GM19468 (cell line): ENCODE results near the gene LPP.

ENCODE experiments used
- ATAC-seq: cut with Tn5 transposase; IDR thresholded peaks from one replicate; pipeline ENCODE4 v1.9.1; 2021; ENCODE audit warnings: mild to moderate bottlenecking, moderate library complexity, moderate number of reproducible peaks; ENCODE audit not compliant: unreplicated experiment; ENCODE audit errors: extremely low read depth

LPP gene

GRCh38 chr3:188742755-188743550 is 589.0 kb downstream of the LPP start:
- ATAC-seq = no peak

GRCh38 chr3:188744166-188744565 is 590.2 kb downstream of the LPP start:
- no peak for ATAC-seq

GRCh38 chr3:188745031-188745430 is 591.1 kb downstream of the LPP start:
- no peak for ATAC-seq

DNA sequence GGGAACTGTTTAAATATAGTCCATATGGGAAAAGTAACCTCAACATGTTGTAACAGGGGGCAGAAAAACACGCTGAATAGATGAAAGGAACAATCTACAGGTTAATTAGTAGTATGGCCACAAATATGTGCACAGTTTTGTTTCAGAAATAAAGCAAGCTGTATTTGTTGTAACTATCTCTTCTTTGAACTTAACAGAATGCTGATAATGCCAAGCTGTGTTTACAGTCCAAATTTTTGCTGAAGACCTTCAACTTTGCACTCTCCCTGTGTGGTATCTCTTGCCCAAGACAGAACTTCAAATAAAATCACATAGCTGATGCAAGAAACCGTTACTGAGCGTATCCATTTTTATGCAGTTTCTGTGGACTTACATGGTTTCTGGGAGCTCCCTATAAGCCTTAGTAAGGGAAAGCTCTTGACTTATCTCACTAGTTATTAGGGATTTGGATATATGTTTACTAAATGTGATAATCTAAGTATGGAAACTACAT is 592.4 kb downstream of the LPP start:
- ATAC-seq = no peak

- no peak for ATAC-seq
These were observed 593.5 kb downstream of the LPP start for GRCh38 chr3:188747489-188747888.

GRCh38 chr3:188749010-188749617 is 595.2 kb downstream of the LPP start:
- no peak for ATAC-seq

DNA sequence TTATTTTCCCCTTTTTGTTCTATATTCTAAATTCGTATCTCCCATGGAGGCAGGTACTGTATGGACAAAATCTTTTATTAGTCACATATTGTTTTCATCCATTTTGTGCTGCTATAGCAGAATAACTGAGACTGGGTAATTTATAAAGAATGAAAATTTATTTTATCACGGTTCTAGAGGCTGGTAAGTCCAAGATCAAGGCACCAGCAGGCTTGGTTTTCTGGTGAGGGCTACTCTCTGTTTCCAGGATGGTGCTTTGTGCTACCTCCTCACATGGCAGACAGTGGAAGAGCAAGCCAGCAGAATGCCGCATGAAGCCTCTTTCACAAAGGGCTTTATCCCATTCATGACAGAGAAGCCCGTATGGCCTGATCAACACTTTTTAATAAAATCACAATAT is 595.9 kb downstream of the LPP start:
- no peak for ATAC-seq

DNA sequence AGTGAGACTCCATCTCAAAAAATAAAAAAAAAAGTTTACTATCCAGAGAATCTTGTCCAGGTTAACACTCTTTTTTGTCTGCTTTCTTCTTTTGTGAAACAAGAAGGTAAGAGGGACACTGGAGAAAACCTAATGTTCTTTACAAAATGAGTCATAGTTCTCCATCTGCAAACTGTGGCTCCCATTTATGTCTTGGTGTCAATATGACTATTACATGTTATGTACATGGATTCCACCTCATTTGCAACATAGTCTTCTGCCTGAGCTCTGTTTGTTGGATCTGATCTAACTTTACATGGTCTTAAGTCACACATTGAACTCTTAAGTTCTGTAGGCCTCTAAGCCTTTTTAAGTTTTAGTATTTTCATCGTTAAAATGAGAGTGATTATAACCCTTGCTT is 596.7 kb downstream of the LPP start:
- ATAC-seq = no peak

GRCh38 chr3:188752850-188753249 is 598.9 kb downstream of the LPP start:
- no peak for ATAC-seq

- no peak for ATAC-seq
These were observed 600.3 kb downstream of the LPP start for GRCh38 chr3:188754267-188754666.

DNA sequence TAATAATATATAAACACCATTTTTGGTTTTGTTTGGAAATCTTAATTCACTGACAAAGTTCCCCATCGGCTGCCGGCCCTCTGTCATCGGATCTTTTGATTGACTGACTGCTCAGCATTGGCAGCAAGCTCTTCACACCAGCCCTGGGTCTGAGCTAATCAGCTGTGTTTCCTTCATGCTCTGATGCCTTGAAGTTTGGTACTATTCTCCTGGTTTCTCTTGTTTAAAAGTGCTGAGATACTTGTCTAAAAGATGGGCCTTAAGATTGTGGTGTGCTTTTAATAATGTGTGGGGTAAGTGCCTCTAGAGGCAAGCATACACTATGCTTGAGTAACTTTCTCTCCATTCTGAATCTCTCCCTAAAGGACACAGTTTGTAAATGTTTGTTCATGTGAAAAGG is 602.3 kb downstream of the LPP start:
- ATAC-seq = no peak

DNA sequence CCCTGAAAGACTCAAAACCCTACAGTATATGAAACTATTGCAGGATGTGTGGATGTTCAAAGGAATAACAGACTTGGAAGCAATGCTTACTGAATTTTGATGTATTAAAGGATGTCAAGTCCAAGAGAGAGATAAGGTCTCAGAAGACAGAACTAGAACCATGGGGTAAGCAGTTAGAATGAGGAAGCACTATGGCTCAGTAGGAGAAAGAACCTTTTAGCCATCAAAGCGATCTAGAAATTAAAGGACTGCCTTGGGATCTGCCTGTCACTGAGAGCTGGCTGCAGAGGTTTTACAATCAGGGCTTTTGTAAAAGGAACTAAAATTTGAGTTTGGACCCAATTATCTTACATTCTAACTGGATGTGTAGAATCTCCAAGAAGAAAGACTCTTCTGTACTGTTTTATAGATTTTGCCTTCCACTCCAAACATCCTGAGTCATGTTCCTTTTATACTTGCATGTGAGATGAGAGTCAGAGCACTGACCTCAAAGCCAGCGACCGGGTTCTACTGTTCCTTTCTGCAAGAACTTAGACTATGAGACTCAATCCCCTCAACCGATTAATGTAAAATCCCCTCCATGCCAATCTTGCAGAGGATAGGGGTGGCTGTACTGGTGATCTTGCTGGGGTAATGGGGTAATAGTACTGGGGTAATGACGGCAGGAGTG is 605.5 kb downstream of the LPP start:
- no peak for ATAC-seq

DNA sequence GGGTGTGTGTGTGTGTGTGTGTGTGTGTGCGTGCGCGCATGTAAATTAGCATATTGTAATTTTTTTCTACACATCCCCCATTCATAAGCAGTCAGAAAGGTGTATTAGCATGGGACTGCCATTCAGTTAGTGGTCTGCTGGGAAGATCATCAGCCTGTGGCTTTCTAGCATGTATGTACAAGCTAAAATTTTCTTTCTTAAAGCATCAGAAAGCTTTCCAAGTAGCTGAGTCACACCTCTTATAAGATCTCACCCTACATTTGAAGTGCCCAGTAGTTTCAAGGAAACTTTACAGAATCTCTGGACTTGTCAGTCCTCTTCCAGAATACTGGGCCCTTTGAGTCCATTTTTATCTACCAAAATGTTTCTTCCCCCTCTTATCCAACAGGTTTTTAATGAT is 606.5 kb downstream of the LPP start:
- no peak for ATAC-seq

DNA sequence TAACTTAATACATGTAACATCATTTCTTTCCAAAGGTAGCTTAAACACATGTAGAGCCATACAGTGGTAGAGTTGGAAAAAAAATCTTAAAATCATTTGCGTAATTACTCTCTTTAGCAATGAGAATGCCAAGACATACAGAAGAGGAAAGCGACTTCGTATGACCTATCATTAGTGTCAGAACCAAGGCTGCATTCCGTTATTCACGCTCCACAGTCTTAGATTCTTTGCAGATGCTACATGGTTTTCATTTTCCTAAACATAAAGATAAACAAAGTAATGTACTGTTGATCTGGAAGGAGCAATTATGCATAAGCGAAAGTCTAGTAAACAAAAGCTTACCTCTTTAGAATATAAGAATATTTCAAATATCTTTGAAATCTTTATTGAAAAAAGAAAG is 607.5 kb downstream of the LPP start:
- ATAC-seq = no peak

GRCh38 chr3:188761964-188762363 is 608.0 kb downstream of the LPP start:
- ATAC-seq = no peak

DNA sequence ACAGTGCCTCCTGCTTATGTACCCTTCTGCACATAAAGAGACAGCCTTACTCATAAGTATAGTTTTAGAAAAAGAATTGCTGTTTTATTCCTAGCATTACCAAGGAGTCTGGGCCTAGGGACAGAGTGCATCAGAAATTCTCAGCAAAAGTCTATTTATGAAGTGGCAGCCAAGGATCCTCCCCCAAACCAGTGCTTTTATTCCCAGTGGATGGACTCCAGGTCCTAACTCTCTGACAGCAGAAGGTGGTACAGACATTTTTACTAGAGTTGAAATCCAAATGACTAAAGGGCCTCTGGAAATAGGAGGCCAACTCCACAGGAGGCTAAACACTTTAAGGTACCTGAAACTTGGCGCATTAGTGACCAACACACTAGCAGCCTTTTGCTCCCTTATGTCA is 610.7 kb downstream of the LPP start:
- no peak for ATAC-seq

DNA sequence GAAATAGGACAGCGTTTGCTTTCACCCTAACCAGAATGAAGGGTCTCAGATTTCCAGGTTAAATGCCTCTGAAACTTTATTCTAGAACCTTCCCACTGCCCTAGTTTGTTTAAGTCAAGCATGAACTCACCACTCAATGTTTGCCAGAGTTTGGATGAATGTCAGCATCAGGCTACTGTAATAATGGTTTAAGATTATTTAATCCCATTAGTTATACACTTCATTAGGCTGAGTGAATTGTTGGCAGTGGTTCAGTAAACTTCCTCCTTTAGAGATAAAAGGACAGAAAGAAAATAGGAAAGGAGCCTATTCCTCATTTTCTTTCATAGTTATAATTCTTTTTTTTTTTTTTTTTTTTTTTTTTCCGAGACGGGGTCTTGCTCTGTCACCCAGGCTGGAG is 615.9 kb downstream of the LPP start:
- ATAC-seq = no peak

GRCh38 chr3:188772886-188773285 is 618.9 kb downstream of the LPP start:
- ATAC-seq = no peak

GRCh38 chr3:188775412-188775811 is 621.5 kb downstream of the LPP start:
- no peak for ATAC-seq

- ATAC-seq = no peak
These were observed 622.5 kb downstream of the LPP start for GRCh38 chr3:188776447-188776846.

- no peak for ATAC-seq
These were observed 624.3 kb downstream of the LPP start for GRCh38 chr3:188778091-188778852.
